ENCODE data around the gene PHTF1.

The PHTF1 gene

DNA sequence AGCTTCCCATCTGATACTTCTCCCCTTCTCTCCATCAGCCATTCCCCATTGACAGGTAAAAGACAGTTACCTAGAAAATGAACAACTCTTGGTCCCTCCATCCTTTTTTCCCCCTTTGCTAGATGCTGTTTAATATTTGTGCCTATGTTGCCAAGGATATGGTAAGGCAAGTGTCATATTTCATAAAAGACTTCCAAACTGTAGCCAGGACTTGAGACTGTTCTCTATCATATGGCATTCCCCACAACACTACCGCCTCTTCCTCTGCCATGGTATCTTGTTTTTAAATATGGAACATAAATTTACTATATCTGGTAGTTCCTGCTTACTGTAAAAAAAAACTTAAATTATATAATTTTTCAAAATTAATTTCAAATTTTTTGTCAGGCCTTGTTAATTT lies 97.2 kb downstream of the PHTF1 start:
- no peak for DNase-seq

DNA sequence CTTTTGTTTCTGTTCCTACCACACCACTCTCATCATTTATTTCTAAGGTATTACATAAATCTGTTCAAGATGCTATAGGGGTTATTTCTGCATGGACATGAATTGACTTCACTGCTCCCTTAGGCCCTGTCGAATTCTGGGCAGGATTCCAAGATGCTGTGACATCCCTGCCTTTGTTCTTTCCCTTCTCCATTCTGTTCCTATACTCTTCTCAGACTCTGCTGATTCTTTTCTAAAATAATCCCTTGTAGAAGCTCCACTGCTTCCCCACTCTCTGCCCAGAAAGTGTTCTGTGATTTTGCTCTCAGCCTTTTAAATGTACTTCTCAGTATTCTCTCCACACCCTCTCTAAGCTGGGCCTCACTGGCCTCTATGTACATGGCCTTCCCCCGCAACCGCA lies 99.2 kb downstream of the PHTF1 start:
- no peak for DNase-seq

DNA sequence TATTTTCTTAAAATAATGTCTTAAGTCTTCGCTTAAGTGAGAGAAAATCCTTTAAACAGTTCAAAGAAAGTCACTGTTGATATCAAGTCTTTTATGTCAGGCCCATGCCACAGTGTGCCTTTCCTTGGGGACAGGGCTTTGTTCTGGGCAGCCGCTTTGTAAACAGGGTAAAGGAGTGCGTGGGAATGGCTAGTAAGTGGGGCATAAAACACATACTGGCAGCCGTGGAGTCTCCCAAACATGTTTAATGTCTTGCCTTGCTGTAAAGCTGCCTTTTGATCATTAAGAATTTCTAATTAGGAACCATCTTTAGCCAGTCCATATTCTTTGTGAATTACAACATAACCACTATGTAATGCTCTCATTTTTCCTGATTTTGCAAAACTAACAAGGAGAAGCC lies 99.7 kb downstream of the PHTF1 start:
- DNase-seq = no peak

GRCh38 chr1:113659035-113659434 lies 100.3 kb downstream of the PHTF1 start:
- no peak for DNase-seq

DNA sequence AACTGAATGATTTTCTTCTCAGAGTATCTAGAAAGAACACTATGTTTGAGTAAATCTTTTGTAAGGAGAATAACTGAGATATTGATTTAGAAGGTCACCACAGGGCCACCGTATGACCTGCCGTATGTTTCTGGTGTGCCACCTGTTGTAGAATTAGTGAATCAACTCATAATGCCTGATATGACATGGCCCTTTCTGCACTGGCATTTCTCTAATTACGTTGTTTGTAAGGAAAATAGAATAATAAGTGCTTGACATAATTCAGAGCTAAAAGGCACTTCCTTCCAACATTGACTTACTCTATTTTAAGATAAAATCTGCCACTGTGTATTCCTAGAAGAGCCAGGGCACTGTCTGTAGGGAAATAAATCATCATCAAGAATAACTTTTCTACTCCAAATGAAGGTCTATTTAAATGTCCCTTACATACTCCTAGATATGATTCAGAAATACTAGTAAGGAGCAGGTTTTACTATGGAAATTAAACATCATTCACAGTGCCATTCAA lies 101.7 kb downstream of the PHTF1 start:
- no peak for DNase-seq

- DNase-seq = no peak
Measured at GRCh38 chr1:113657126-113657525, 102.2 kb downstream of the PHTF1 start.

GRCh38 chr1:113654883-113655282 lies 104.4 kb downstream of the PHTF1 start:
- DNase-seq = no peak

- no peak for DNase-seq
Measured at GRCh38 chr1:113653741-113654140, 105.5 kb downstream of the PHTF1 start.

DNA sequence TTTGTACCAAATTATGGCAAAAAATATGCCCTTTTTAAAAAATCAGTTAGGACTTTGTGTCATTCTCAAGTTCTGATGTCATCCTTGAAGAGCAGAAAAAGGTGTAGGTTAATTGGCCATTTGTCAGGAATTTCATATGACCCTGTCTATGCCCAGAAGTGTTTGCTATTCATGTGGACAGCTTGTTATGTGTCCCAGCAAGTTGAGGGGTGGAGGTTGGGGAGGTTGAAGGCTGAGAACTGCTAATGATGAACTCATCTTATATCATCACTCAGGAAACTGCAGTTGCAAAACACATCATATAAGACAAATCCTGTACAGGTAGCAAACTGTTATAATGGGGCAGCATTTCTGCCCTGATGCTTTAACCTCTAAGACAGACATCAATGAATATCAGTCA lies 106.5 kb downstream of the PHTF1 start:
- no peak for DNase-seq

DNA sequence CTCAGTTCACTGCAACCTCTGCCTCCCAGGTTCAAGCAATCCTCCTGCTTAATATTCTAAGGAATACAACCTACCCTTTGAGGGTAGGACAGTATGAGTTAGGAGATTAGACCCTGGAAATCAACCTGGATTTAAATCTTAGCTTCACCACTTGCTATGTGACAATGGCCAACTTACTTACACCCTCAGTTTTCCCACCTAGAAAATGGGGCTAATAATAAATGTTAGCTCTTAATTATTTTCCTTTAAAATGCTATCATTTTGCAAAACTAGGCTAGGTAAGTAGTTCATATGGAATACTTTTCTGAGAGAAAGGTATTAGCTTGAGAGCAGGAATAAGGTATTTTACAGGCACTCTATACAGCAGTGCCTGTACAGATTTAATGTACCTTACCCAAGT lies 110.8 kb downstream of the PHTF1 start:
- no peak for DNase-seq

DNA sequence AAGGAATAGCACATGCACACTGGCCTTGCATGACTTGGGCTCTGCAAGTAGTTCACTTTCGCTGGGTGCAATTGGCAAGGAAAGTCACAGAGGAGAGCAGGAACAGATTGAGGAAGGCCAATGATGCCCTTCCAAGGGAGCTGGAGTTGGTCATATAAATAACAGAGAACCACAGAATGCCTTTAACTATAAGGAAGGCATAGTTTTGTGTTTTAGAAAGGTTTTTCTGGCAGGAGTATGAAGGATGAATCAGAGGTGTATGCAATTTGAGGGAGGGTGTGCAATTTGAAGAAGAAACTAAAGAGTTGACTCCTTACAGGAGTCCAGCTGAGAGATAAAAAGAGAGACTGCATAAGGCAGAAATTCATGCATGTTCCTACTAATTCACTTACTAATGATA lies 112.1 kb downstream of the PHTF1 start:
- no peak for DNase-seq
